NT2/D1 (cell line): ENCODE results near the gene CCDC142.

ENCODE experiments used
- DNase-seq: peaks from one replicate; pipeline ENCODE4 v3.0.0-alpha.2; 2011; ENCODE audit warnings: low read depth, low spot score
- H3K27me3 ChIP-seq: 2 replicates; pipeline ENCODE4 v1.6.0; 2011; ENCODE audit warnings: mild to moderate bottlenecking; ENCODE audit not compliant: insufficient read length, insufficient read depth
- H3K36me3 ChIP-seq: 2 replicates; pipeline ENCODE4 v1.6.1; 2011; ENCODE audit warnings: mild to moderate bottlenecking, low read length, mixed read lengths; ENCODE audit not compliant: insufficient read depth, insufficient read length
- H3K4me1 ChIP-seq: 2 replicates; pipeline ENCODE4 v1.5.1; 2011; ENCODE audit not compliant: insufficient read depth, insufficient read length
- H3K4me3 ChIP-seq: 2 replicates; pipeline ENCODE4 v1.5.1; 2011; ENCODE audit warnings: low read depth; ENCODE audit not compliant: insufficient read length
- H3K9ac ChIP-seq: 2 replicates; pipeline ENCODE4 v1.6.0; 2011; ENCODE audit warnings: low read depth; ENCODE audit not compliant: insufficient read length
- H3K9me3 ChIP-seq: 2 replicates; pipeline ENCODE4 v1.5.1; 2011; ENCODE audit warnings: mild to moderate bottlenecking, low read length; ENCODE audit not compliant: insufficient read depth
- SUZ12 ChIP-seq: IDR thresholded peaks from 2 replicates; pipeline ENCODE4 v1.6.1; 2011; ENCODE audit not compliant: insufficient read length, insufficient read depth; ENCODE audit errors: extremely low read depth
- YY1 ChIP-seq: IDR thresholded peaks from 2 replicates; pipeline ENCODE4 v1.6.1; 2011; ENCODE audit not compliant: insufficient read length, insufficient read depth
- ZNF274 ChIP-seq: IDR thresholded peaks from 2 replicates; pipeline ENCODE4 v1.6.1; 2011; ENCODE audit warnings: mild to moderate bottlenecking, low read depth, low read length

CCDC142 gene

GRCh38 chr2:74499940-74500577 lies 17.3 kb upstream of the CCDC142 start:
- Histone ChIP-seq H3K9ac (no peak overlapping the region), H3K9me3 (no peaks in the 10 kb centered on the region), H3K4me1 (peaks cover 23% of the 10 kb centered on the region), H3K36me3 (peaks cover 5% of the 10 kb centered on the region), H3K4me3 (peak overlapping the region; percentile 39), H3K27me3 (peaks cover 92% of the 10 kb centered on the region)
- DNase-seq, result no peak
- TF ChIP-seq YY1 (no peak), ZNF274 (no peak), SUZ12 (no peak)

DNA sequence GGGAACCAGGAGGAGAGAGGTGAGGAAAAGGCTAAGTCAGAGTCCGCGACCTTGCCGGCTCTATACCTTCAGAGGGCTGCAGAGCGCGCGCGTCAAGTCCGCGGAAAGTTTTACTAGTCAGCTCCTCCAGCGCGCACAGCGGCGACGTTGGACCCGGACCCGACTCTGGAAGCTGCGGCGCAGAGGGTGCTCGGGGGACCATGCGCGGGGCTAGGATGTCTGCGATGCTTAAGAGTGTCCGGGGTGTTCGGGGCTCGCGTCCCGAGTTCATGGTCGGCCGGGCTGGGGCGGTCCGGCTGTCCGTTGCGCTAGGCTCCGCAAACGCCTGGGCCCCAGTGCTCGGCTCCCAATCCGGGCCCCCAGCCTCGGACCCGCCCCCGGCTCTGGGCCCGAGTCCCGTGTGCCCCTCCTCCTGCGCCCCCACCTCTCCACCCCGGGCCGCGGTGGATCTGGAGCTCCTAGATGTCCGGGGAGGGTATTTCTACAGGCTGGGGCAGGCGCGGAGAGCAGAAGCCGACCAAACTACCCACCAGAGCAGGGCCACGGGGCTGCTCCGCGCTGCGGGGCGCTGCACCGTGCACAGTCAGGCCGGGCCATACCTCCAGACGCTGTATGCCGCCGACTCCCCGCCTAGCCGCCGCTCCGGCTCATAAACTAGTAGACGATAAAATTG lies 16.6 kb upstream of the CCDC142 start, which contains the start of gene LBX2:
Gene LBX2 (minus strand): TSS at position 337 of the 673 bp plus-strand sequence. CDS start 66 bp downstream, at position 271.
- no peak for DNase-seq
- peaks cover 23% of the 10 kb centered on the region for H3K4me1 ChIP-seq
- no peak for TF ChIP-seq ZNF274
- TF ChIP-seq YY1, result no peak
- TF ChIP-seq SUZ12, result peak; percentile 42
- H3K9me3 ChIP-seq, result no peaks in the 10 kb centered on the region
- peak within 1 kb of the TSS; percentile 39 for H3K4me3 ChIP-seq
- H3K9ac ChIP-seq, result peak within 1 kb of the TSS; percentile 50
- peaks cover 2% of the 10 kb centered on the region for H3K36me3 ChIP-seq
- peaks cover 92% of the 10 kb centered on the region for H3K27me3 ChIP-seq

- DNase-seq, result no peak
- Histone ChIP-seq H3K36me3 (peaks cover 9% of the 10 kb centered on the region), H3K9me3 (no peaks in the 10 kb centered on the region), H3K27me3 (peaks cover 85% of the 10 kb centered on the region), H3K4me1 (peaks cover 23% of the 10 kb centered on the region), H3K4me3 (peak overlapping the region; percentile 39), H3K9ac (peak overlapping the region; percentile 33)
- TF ChIP-seq SUZ12, result peak; percentile 18
- no peak for TF ChIP-seq YY1
These were observed 15.9 kb upstream of the CCDC142 start for GRCh38 chr2:74498500-74499266.

- Histone ChIP-seq H3K36me3 (peaks cover 16% of the 10 kb centered on the region), H3K4me3 (peak overlapping the region; percentile 39), H3K9me3 (no peaks in the 10 kb centered on the region), H3K27me3 (peaks cover 78% of the 10 kb centered on the region), H3K9ac (peak overlapping the region; percentile 74), H3K4me1 (peaks cover 23% of the 10 kb centered on the region)
- no peak for TF ChIP-seq YY1
- TF ChIP-seq ZNF274, result no peak
- no peak for TF ChIP-seq SUZ12
- no peak for DNase-seq
These were observed 15.1 kb upstream of the CCDC142 start for GRCh38 chr2:74497777-74498499.

- Histone ChIP-seq H3K4me1 (peaks cover 23% of the 10 kb centered on the region), H3K9ac (peak overlapping the region; percentile 74), H3K27me3 (peaks cover 70% of the 10 kb centered on the region), H3K4me3 (no peak overlapping the region), H3K9me3 (no peaks in the 10 kb centered on the region), H3K36me3 (peaks cover 23% of the 10 kb centered on the region)
- TF ChIP-seq ZNF274, result no peak
- TF ChIP-seq SUZ12, result no peak
- TF ChIP-seq YY1, result no peak
- no peak for DNase-seq
These were observed 14.4 kb upstream of the CCDC142 start for GRCh38 chr2:74496997-74497776.

DNA sequence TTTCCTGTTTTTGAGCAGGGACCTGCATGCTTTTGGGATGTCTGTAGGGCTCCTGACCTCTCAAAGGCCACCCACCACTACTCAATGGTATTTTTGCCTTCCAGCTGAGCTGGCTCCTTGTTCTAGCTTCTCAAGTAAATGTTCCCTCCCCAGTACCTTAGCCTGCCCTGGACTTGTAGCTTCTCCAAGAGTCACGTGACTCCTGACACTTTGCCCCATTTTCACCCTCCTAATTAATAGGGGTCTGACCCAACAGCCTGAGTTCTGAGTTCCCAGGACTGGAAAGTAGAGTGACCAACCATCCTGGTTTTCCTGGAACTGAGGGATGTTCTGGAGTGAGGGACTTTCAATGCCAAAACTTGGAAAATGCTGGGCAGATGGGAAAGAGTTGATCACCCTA lies 12.6 kb upstream of the CCDC142 start:
- no peak overlapping the region for H3K9ac ChIP-seq
- peaks cover 41% of the 10 kb centered on the region for H3K36me3 ChIP-seq
- DNase-seq, result no peak
- no peak overlapping the region for H3K4me3 ChIP-seq
- peaks cover 10% of the 10 kb centered on the region for H3K4me1 ChIP-seq
- peaks cover 53% of the 10 kb centered on the region for H3K27me3 ChIP-seq
- TF ChIP-seq ZNF274, result no peak
- no peak for TF ChIP-seq YY1
- no peak for TF ChIP-seq SUZ12
- no peaks in the 10 kb centered on the region for H3K9me3 ChIP-seq
